Upper lobe of left lung (tissue), 4 donors: Measurements from ENCODE around the gene CHST6.

Source experiments
- CTCF ChIP-seq, 6 experiments: fragments of 450-650 bp in 4 of 6; fragments of 200-600 bp in 2 of 6; sonication (generic) in 2 of 6; IDR thresholded peaks; one replicate each; pipeline ENCODE4 v1.5.1; 2016 to 2019; ENCODE audit warnings: antibody characterized with exemption in 6 of 6
- POLR2A ChIP-seq, 4 donors: fragments of 450-650 bp; IDR thresholded peaks; one replicate each; pipeline ENCODE4 v1.5.1; 2016 to 2017; ENCODE audit warnings: antibody characterized with exemption in 4 of 4, mild to moderate bottlenecking in 2 of 4

DNA sequence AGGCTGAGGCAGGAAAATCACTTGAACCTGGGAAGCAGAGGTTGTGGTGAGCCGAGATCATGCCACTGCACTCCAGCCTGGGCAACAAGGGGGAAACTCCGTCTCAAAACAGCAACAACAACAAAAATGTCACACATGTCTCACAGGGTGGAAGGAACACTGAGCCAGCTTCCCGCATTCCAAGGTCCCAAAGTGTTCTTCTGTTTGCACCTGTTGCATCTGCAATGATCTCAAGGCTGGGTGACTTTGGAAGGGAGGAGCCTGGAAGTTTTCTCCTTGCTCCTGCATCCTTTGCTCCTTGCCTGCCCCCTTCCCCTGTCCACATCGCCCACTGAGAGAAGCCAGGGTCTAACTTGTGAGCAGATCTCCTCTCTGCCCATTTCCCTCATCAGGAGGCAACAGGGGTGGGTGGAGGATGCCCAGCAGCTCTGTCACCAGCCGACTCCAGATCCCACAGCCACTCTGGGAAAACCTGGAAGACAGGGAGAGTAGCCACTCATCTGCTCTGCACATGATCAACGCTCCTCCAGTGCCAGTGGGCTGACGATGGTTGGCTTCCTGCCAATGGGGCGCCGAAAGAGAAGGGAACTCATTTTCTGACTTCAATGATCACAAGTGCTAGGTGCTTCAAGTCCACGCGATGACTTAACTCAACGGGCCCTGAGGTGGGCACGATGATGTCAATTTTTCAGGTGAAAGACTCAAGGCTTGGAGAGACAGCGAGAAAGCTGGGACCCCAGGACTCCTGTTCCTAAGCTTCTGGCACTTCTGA is 12.6 kb downstream of the CHST6 start:
- TF ChIP-seq CTCF (IDR thresholded peaks at IDR 0.05) (no peak), POLR2A (IDR thresholded peaks at IDR 0.05) (no peak)
